Measurements from ENCODE around the gene ADAM22.

Gene ADAM22

GRCh38 chr7:88167721-88168120 is 233.7 kb downstream of the ADAM22 start:
- no peak for DNase-seq

- peak; percentile 49 for DNase-seq
Observed at GRCh38 chr7:88169717-88170320, 235.8 kb downstream of the ADAM22 start.

- DNase-seq = no peak
Observed at GRCh38 chr7:88172842-88173241, 238.8 kb downstream of the ADAM22 start.

- DNase-seq = no peak
Observed at GRCh38 chr7:88176190-88176589, 242.1 kb downstream of the ADAM22 start.

- no peak for DNase-seq
Observed at GRCh38 chr7:88183051-88183450, 249.0 kb downstream of the ADAM22 start.

- no peak for DNase-seq
Observed at GRCh38 chr7:88184848-88185304, 250.8 kb downstream of the ADAM22 start.

- no peak for DNase-seq
Observed at GRCh38 chr7:88185650-88186049, 251.6 kb downstream of the ADAM22 start.

- DNase-seq = no peak
Observed at GRCh38 chr7:88191911-88192310, 257.9 kb downstream of the ADAM22 start.

- no peak for DNase-seq
Observed at GRCh38 chr7:88200261-88200660, 266.2 kb downstream of the ADAM22 start.

GRCh38 chr7:88200789-88201188 is 266.7 kb downstream of the ADAM22 start:
- no peak for DNase-seq

GRCh38 chr7:88201305-88201704 is 267.3 kb downstream of the ADAM22 start:
- DNase-seq = no peak

- DNase-seq = no peak
Observed at GRCh38 chr7:88202278-88202677, 268.2 kb downstream of the ADAM22 start.

GRCh38 chr7:88202799-88203198 is 268.7 kb downstream of the ADAM22 start:
- DNase-seq = no peak

GRCh38 chr7:88203401-88203800 is 269.4 kb downstream of the ADAM22 start:
- DNase-seq = no peak

GRCh38 chr7:88204525-88205110 is 270.6 kb downstream of the ADAM22 start:
- peak; percentile 23 for DNase-seq

GRCh38 chr7:88205179-88205578 is 271.1 kb downstream of the ADAM22 start:
- DNase-seq = peak; percentile 68

- no peak for DNase-seq
Observed at GRCh38 chr7:88206254-88206653, 272.2 kb downstream of the ADAM22 start.

GRCh38 chr7:88208521-88208920 is 274.5 kb downstream of the ADAM22 start:
- DNase-seq = no peak

- DNase-seq = no peak
Observed at GRCh38 chr7:88212918-88213317, 278.9 kb downstream of the ADAM22 start.

- no peak for DNase-seq
Observed at GRCh38 chr7:88214456-88214855, 280.4 kb downstream of the ADAM22 start.

- no peak for DNase-seq
Observed at GRCh38 chr7:88215295-88215694, 281.2 kb downstream of the ADAM22 start.

GRCh38 chr7:88216276-88216675 is 282.2 kb downstream of the ADAM22 start:
- no peak for DNase-seq

GRCh38 chr7:88217675-88218428 is 283.8 kb downstream of the ADAM22 start:
- peak; percentile 77 for DNase-seq

GRCh38 chr7:88218429-88218745 is 284.3 kb downstream of the ADAM22 start:
- no peak for DNase-seq
